Measurements from ENCODE around the gene UACA. TPM values are rescaled to one million over a fixed set of nuclear protein-coding genes. Genes with fewer than 3 reads are reported as not detected.

The UACA gene
- total RNA-seq, 1 experiment from 2014 or later = 38.0 TPM

GRCh38 chr15:70765504-70766281 lies 2.3 kb upstream of the UACA start:
- Histone ChIP-seq H2AK5ac (ENCODE audit: insufficient read length, low read length) (no peak overlapping the region), H3K23ac (ENCODE audit: insufficient read length, low read depth, low read length) (no peak overlapping the region), H3K79me1 (ENCODE audit: insufficient read depth, low read depth, low read length, poor library complexity, severe bottlenecking) (no peaks in the 10 kb centered on the region), H4K5ac (ENCODE audit: insufficient read length, low read depth, low read length) (no peak overlapping the region), H3K27ac (ENCODE audit: insufficient read length, low read depth, low read length) (no peak overlapping the region), H2BK20ac (ENCODE audit: low read depth, low read length, poor library complexity, severe bottlenecking) (no peak overlapping the region), H2BK12ac (ENCODE audit: insufficient read length, low read depth, low read length) (no peak overlapping the region), H4K20me1 (ENCODE audit: control insufficient read depth, insufficient read depth, insufficient read length) (no peaks in the 10 kb centered on the region), H4K8ac (replicated peaks; ENCODE audit: insufficient read length, low read depth, low read length) (no peak overlapping the region), H3K4me2 (ENCODE audit: insufficient read depth, insufficient read length, low read length) (no peak overlapping the region), H3K14ac (ENCODE audit: insufficient read depth, low read length) (no peak overlapping the region), H3K56ac (ENCODE audit: insufficient read length, low read depth, low read length) (no peak overlapping the region), H2BK15ac (ENCODE audit: low read depth, low read length) (no peak overlapping the region), H3K23me2 (ENCODE audit: insufficient read length, low read depth, low read length, poor library complexity, severe bottlenecking) (no peaks in the 10 kb centered on the region), H3K4ac (ENCODE audit: low read depth, low read length) (no peak overlapping the region), H3K4me1 (ENCODE audit: insufficient read depth, low read length) (no peaks in the 10 kb centered on the region), H3K27me3 (ENCODE audit: insufficient read depth, low read length) (no peaks in the 10 kb centered on the region), H3K9ac (ENCODE audit: extremely low read depth, insufficient read length, low read length) (no peak overlapping the region), H3K9me3 (ENCODE audit: control insufficient read depth, low read depth, low read length) (no peaks in the 10 kb centered on the region), H2BK5ac (ENCODE audit: insufficient read length, low read length) (no peak overlapping the region), H2BK120ac (ENCODE audit: low read depth, low read length, poor library complexity, severe bottlenecking) (no peak overlapping the region), H2AFZ (ENCODE audit: low read length) (no peak overlapping the region), H3K18ac (ENCODE audit: insufficient read length, low read depth, low read length) (no peak overlapping the region), H4K91ac (ENCODE audit: insufficient read length, low read depth, low read length) (no peak overlapping the region), H3T11ph (ENCODE audit: low read length) (no peak overlapping the region), H3K79me2 (ENCODE audit: insufficient read depth, low read length) (no peaks in the 10 kb centered on the region)
- H3K4me1 Mint-ChIP-seq = peaks cover 23 to 28% of the 10 kb centered on the region in 2 experiments
- H3K9me3 Mint-ChIP-seq = no peaks in the 10 kb centered on the region
- H3K27ac Mint-ChIP-seq = no peak overlapping the region
- no peak overlapping the region for H3K4me3 Mint-ChIP-seq
- no peaks in the 10 kb centered on the region for H3K36me3 Mint-ChIP-seq (ENCODE audit: insufficient read depth in 1 of 3, low read depth in 3 of 3)
- no peak for DNase-seq
- no peak for TF ChIP-seq CTCF (conservative IDR thresholded peaks at IDR 0.05)
- no peaks in the 10 kb centered on the region for H3K27me3 Mint-ChIP-seq (ENCODE audit: low read depth)

Data from H9 (cell line).